HG03378 (cell line): ENCODE results near the gene LMO7.
"Not testable (repeated sequence)": the region's sequence is repeated elsewhere in the genome, so short reads cannot be mapped to it uniquely, and the experiment has no call there.

ENCODE experiments used
- ATAC-seq: cut with Tn5 transposase; IDR thresholded peaks from one replicate; pipeline ENCODE4 v1.9.1; 2021; ENCODE audit warnings: mild to moderate bottlenecking, moderate library complexity; ENCODE audit not compliant: unreplicated experiment

LMO7 gene

GRCh38 chr13:75695908-75696307 is 59.8 kb downstream of the LMO7 start:
- ATAC-seq: peak; percentile 71

DNA sequence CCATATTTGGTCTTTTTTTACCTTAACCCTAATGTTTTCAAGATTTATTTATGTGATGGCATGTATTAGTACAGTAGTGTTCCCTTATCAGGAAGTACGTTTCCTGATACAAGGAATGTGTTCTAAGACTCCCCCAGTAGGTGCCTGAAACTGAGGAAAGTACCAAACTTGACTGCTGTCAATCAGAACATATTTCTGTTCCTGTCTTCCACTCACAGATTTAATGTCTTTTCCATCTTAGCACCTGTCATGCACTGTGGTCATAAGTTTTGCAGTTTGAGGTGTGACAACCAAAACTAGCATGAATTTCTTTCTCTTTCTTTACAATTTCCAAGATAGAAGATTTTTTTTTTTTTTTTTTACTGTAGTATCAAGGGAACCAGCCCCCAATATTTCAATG is 62.9 kb downstream of the LMO7 start:
- ATAC-seq: no peak

DNA sequence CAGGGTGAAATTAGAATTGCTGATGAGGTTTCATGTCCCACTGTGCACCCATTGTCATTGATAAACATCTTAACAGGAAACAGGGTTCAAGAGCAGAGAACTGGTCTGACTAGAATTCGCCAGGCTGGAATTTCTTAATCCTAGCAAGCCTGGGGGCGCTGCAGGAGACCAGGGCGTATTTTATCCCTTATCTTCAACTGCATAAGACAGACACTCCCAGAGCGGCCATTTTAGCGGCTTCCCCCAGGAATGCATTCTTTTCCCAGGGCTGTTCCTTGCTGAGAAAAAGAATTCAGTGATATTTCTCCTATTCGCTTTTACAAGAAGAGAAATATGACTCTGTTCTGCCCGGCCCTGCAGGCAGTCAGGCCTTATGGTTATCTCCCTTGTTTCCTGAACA is 63.6 kb downstream of the LMO7 start:
- not testable (repeated sequence) for ATAC-seq

- ATAC-seq: no peak
Observed at GRCh38 chr13:75700552-75700951, 64.4 kb downstream of the LMO7 start.

DNA sequence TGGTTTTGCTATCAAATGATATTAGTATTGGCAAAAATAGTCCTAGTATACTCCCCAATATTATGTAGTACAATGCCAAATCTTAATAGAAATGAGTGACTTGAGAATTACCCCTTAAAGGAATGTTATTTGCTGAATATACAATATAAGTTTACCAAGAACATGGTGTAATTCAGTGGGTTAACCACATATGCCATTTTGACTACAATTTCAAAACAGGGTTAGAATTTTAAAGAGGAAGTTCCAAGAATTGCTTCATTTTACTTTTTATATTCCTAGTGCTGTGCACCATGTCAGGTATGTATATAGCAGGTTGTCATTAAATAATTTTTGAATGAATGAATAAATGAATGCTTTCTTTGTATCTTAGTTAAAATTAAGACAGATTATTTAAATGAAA is 66.3 kb downstream of the LMO7 start:
- ATAC-seq: no peak

GRCh38 chr13:75703769-75704168 is 67.6 kb downstream of the LMO7 start:
- ATAC-seq: no peak

- ATAC-seq: no peak
Observed at GRCh38 chr13:75704194-75704926, 68.2 kb downstream of the LMO7 start.

DNA sequence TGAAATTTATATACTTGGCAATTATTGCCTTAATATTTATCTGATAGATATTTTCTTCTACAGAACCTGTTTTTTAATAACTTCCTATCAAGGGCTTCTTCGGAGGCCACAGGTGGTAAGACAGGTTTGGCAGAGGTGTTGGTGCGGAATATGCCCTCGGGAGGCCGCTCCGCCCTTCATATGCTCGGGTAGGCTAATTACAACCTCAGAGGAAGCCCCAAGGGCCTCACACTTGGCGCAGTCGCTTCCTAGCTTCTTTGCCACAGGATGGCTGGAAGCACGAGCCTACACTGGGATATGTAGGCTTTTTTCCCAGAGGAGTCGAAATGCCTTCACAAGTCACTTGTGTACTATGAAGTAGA is 68.8 kb downstream of the LMO7 start:
- ATAC-seq: no peak

DNA sequence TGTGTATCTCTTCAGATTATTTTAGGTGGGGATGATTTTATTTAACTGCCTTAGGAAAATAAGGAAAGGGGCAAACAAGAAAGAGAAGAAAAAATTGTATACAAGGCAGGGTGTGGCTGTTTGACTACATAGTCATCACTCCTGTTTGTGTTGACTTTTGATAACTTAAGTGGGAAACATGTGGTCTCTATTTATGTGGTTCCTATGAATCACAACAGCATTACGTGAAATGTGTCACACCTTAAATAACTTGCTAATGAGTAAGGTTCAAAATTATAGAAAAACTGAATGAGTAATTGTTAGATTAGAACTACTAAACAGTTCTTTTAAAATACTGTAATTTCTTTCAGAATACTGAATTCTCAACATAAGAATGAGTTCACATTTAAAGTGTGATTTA is 69.3 kb downstream of the LMO7 start:
- ATAC-seq: no peak

GRCh38 chr13:75705908-75706307 is 69.8 kb downstream of the LMO7 start:
- no peak for ATAC-seq

DNA sequence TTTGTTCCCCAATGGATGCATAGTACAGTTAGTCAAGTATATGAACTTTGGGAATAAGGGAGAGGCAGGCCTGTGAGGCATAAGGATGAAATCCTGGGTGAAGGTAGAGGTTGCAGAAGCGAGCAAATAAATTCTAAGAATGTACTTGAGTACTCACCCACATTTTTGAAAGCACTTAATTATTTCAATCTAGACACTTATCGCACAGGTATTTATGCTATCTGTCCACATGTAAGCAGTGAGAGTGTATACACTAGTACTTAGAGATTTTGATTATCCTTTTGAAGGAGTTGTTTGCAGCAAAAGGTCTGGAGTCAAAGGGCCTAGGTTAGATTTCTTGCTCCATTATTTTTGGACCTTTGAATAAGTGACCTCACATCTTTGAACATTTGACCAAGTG is 77.7 kb downstream of the LMO7 start:
- no peak for ATAC-seq

- ATAC-seq: peak; percentile 94
Observed at GRCh38 chr13:75715601-75716523, 79.7 kb downstream of the LMO7 start.

DNA sequence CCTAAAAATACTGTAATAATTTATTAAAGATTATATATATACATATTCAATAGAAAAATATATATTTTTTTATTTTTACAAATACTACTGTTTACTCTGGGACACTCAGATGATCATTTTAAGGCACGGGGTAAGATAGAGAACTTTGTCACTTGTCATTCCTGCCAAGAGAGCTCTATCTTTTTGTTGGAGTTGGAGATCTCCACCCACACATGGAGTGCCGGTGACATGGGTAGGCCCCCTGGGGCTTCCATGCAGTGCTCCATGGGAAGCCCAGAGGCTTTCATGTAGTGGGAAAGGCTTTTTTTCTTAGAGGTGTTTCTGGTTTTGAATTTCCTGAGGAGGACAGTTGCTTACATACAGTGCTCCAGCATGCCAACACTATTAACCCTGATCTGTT is 81.4 kb downstream of the LMO7 start:
- ATAC-seq: no peak

- ATAC-seq: no peak
Observed at GRCh38 chr13:75721307-75721706, 85.2 kb downstream of the LMO7 start.

DNA sequence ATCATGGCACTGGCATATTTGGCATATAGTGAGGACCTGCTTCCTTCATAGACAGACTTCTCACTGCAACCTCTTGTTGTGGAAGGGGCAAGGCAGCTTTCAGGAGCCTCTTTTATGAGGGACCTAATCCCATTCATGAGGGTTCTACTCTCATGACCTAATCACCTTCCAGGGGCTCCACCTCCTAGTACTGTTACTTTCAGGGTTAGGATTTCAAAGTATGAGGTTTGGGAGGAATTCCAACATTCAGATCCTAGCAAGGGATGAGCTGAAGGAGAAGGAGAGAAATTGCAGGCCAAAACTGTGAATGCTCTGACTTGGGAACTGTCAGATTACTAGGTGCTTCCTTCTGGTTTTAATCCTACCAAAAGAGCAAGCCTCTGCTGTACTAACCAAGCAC is 87.8 kb downstream of the LMO7 start:
- no peak for ATAC-seq

DNA sequence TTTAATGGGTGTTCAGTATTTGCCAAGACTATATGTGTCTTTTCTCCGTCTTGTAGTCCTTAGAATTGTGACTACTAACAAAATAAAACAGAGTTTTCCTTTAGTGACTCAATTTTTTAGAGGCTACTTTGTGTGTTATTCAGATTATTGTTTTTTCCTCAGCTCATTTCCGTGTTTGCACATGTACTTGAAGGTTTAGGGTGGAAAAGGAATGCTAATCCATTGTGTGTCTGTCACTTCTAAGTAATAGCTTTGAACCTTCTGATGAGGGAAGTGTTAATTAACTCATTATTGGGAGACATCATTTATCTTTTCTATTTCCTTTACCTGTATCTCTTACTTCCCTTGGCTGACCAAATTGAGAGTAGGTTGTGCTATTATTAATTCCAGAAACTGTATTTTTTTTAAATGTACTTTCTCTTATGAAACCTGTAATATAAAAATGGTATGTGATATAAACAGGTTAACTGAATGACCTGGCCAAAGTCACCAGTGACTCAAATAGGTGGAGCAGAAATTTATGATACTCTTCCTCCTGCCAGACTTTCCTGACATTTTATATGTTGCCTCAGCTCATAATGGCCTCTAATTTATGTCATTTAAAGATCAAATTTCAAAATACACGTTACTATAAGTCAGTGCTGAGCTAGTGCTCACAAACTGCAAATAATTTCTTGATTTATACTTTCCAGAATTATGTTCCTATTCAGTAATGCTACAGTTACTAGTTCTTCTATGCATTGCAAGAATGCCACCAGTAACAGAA is 88.8 kb downstream of the LMO7 start:
- ATAC-seq: no peak

GRCh38 chr13:75725736-75726135 is 89.6 kb downstream of the LMO7 start:
- no peak for ATAC-seq

DNA sequence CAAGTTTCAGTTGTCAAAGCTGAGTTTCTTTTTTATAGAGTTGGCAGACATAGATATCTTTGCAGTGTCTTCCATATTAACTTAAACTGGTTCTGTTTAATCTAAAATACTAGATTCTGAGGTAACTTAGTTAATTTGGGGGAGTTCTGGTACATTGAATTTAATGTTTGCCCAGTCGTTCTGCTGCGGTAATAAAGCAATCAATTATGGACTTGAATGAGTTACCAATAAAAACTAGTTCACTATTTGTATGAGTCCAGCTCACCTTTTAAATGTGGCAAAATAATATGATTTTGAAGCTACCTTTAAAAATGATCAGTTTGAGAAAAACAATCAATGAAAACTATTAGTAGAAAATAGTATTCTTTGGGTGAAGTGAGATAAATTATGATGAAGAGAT is 90.2 kb downstream of the LMO7 start:
- ATAC-seq: no peak

- not testable (repeated sequence) for ATAC-seq
Observed at GRCh38 chr13:75733113-75733512, 97.0 kb downstream of the LMO7 start.

GRCh38 chr13:75736173-75736572 is 100.0 kb downstream of the LMO7 start:
- ATAC-seq: no peak

GRCh38 chr13:75738841-75739240 is 102.7 kb downstream of the LMO7 start:
- no peak for ATAC-seq
